ENCODE data around the gene CDK5R1.
"Not testable (repeated sequence)": the region's sequence is repeated elsewhere in the genome, so short reads cannot be mapped to it uniquely, and the experiment has no call there.

CDK5R1 gene

DNA sequence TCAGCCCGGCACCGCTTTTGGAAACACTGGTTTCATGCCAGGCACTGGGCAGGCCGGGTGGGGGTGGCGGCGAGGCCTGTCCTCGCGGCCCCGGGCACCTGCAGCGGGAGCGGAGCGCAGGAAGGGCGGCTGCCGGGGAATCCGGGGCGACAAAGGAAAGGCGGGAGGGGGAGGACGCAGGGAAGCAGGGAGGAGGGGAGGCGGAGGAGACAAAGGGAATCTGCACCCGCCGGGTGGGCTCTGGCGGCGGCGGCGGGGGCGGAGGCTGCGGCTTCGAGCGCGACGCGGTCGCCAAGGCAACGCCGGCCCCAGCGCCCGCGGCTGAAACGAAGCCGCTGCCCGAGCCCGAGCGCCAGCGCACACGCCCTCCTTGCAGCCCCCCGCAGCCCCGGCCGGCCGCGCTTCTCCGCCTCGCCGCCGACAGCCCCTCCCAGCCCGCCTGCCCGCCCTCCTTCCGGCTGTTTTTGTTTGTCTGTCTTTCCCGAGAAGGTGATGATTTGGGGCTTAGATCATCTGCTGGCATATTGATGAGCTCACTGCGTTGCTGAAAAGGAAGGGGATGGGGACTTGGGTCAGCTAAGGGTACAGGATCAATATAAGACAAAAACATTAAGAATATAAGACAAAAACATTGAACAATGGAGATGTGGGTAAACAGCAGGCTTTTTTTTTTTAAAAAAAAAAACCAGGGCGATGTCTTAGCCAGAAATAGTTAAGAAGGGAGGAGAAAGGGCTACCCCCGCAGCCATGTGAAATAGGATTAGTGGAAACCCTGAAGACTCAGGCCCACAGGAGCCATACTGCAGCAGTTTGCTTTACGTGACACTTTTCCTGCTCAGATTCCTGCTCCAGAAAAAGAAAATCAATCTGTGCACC is 32.7 kb downstream of the CDK5R1 start:
- DNase-seq = peak; percentile 81

DNA sequence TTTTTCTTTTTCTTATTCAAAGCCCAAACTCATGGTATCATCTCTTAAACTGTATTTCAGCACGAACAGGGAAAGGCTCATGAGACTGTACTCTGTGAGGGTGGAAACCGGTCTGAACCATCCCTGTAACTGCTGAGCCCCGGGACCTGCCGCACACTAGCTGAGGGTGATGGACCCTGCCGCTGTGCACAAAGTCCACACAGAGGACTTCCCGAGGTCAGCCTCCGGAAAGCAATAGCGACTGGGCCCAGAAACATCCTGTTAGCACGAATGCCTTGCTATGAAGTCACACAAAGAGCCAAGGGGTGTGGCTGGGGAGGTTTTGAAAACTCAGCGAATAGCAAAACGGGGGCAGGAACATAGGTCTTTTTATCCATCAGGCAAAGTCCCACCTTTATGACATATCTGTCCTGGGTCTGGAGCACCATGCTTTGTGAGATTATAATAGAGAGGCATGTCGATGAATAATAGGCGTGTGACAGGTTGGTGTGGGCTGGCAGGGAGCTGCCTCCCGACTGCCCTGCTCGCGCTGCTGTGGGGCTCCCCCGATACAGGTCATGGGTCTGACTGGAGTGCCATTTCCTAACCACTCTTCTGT is 33.4 kb downstream of the CDK5R1 start:
- DNase-seq = no peak

DNA sequence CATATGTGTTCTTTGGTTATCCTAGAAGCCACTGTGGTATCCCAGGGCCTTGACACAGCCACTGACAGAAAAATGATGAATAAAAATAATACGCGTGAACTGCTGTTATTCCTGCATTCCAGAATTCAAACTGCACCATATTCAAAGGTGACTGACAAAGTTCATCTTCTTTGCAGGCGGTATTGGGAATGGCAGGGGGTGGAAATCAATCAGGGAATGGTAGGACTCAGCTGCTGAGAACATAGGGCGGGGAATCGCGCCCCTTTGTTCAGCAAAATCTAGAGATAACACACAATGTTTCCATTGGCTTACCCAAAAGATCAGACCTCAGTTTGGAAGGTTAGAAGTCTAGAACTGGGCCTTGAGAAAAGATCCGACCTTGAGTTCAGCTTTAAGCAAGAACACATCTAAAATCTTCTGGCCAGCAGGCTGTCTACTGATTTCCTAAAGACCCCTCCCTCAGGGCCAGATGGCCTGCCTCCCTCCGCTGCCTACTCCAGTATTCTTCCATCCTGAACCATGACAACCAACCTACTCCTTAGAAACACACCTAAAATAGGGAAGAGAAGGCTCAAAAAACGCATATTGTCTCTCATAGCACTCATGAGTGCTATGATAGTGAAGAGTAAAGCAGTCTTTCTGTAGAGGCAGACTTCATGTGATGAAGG is 34.1 kb downstream of the CDK5R1 start:
- no peak for DNase-seq

DNA sequence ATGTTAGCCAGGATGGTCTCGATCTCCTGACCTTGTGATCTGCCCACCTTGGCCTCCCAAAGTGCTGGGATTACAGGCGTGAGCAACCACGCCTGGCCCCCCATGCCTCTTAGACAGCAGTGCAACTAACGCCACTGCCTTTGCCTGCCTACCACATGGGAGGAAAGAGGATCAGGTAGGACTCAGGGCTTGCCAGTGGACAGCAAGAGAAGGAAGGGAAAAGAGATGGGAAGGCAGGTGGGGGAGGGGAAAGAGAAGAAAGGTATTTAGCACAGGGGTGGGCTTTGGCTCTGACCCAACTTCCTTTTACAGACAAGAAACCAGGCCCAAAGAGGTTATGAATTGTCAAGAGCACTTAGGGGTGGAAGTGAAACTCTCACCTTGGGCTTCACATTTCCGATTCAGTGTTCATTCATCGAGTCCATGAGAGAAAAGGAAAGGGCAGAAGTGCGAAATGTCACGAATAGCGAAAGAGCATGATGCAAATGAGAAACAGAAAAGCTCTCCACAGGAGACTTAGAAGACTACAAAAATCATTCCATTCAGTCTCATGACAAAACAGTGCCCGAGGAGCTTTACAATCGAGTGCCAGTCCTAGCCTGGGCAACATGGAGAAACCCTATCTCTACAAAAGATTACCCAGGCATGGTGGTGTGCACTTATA is 36.4 kb downstream of the CDK5R1 start:
- DNase-seq = no peak

DNA sequence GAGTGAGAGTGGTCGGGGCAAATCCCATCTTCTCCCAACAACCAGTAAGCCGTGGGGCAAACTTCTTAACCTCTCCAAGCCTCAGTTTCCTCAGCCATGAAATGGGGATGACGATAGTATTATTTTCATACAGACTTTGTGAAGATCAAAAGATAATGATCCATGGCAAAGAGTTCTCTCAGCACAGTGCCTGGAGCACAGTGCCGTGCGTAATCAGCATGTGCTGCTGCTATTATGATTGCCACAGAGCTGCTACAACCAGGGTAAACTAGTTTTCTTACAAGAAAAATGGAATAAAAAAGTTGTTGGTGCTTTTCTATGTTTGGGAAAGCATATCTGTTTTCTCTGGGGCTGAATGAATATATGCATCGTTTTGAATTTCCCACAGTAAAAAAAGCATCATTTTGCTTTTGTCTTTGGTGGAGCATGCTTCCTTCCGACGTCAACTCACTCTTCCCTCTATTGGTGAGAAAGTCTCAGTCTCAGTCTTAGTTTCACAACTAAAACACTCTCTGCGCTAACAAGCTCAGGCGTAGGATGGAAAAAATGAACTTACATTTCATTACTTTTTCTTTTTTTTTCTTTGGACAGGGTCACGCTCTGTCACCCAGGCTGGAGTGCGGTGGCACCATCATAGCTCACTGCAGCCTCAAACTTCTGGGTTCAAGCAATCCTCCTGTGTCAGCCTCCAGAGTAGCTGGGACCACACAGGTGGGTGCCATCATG is 37.2 kb downstream of the CDK5R1 start:
- DNase-seq = no peak

DNA sequence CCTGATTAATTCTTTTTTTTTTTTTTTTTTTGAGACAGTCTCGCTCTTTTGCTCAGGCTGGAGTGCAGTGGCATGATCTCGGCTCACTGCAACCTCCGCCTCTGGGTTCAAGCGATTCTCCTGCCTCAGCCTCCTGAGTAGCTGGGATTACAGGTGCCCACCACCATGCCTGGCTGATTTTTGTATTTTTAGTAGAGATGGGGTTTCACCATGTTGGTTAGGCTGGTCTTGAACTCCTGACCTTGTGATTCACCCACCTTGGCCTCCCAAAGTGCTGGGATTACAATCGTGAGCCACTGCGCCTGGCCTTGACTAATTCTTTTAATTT is 37.7 kb downstream of the CDK5R1 start:
- DNase-seq = not testable (repeated sequence)

DNA sequence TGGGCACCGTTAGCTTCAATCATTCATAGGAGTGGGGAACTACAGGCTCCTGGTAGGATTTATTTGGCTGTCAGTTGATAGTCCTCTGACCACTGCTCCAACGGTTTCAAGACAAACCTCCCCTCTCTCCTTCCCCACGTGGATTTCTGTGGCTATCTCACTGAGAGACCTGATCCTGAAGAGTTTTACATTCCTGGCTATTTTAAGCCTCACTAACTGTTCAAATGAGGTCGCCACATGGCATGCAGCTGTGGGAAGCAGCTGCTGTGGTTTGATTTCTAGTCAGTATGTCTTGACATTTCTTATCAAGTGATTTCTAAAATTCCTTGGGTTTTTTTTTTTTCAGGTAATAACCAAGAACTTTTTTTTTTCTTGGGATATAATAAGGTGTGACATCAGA is 38.3 kb downstream of the CDK5R1 start:
- DNase-seq = no peak

DNA sequence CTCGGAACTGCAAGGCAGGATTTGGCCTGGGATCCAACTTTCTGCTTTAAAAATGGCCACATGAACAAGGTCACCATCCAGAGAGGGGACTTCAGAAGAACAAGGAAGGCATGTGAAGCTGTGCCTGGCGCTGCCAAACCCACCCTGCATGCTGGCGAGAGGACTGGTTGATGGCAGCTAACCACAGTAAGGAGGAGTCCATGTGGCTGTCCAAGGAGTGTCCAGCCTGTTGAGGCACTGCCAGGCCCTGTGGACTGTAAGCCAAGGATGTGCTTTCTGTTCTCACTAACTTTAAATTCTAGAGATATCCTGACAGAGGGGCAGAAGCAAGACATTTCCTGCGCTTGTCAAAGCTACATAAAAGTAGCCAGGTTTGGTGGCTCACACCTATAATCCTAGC is 40.4 kb downstream of the CDK5R1 start:
- no peak for DNase-seq

DNA sequence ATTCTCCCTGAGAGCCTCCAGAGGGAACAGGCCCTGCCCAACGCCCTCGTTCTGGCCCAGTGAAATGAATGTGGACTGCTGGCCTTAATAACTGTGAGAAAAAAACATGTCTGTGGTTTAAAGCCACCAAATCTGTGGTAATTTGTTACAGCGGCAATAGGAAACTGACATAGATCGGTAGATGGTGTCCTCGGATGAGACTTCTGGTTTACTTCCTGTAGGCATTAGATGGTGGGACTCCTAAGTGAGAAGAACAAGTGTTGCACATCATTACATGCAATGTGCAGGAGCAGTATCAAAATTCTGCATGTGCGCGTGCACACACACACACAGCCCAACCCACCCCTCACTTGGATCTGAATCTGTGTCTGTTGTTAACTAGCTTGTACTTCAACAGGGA is 42.0 kb downstream of the CDK5R1 start:
- DNase-seq = no peak

DNA sequence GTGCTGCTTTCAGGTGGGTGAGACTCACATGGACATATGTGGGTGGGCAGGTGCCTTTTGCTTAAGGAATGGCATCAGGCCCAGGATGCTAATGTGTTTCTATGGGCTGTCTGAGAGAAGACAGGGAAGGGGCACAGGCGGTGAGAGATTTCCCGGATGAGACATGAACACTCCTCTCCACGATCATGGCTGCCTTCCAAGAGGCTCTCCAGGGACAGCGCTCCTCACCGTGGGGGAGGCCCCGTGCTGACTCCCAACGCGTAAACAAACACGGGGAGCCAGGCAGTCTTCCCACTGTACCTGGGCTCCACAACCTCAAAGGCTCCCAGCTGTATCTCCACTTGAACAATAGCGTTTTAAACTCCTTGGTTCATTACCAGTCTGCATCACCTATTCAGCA is 42.8 kb downstream of the CDK5R1 start:
- peak; percentile 77 for DNase-seq

DNA sequence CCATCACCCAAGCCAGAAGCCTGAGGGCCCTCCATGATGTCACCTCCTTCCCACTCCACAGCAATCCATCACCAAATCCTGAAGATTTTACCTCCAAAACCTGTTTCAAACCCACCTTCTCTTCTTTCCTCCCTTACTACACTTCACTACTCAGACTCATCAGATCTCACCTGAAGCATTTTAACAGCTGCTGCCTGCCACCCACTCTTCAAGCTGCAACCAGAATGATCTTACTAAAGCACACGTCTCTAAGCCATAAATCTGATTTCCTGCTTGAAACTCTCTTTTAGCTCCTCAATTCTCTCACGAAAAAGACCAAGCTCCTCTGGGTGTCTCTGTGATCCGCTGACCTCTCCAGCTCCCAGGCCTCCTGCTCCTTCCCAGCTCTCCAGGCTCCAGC is 46.5 kb downstream of the CDK5R1 start:
- no peak for DNase-seq

DNA sequence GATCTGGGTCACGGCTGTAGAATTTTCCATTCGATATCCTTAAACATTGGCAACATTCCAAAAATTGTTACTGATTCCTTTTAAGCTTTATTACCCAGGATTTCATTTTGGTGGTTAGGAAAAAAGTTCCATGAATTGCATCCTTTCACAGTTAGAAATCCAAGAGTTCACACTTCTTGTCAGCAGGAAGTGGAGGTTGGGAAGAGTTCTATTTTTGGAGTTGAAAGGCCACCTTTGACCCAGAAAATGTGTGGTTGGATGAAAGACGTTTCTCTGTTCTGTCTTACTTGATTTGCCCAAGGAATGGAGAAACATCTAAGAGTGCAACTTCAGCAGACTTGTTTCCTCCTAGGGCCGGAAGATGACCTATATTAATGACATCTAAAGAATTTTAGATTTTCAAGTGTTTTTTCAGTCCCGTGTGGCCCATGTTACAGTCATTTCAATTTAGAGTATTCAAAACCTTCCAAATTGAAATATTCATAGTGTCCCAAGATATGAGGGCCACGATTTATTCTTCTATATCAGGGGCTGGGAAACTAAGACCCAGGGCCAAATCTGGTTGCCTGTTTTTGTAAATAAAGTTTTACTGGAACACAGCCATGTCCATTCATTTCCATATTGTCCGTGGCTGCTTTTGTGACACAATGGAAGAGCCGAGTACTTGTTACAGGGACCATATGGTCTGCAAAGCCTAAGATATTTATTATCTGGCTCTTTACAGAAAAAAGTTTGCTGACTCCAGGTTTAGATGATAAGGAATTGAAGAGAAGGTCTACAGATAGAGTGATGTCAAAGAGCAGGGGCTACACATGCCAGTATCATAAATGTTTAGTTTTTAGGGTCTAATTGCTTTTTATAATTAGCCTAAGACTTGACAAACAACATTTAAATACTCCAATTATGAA is 50.2 kb downstream of the CDK5R1 start:
- no peak for DNase-seq
